Testis (tissue), 2 donors: ENCODE data around the gene SAT1.

Experiments used
- POLR2A ChIP-seq: fragments of 450-650 bp; IDR thresholded peaks from one replicate; pipeline ENCODE4 v1.6.1; 2017; ENCODE audit warnings: antibody characterized with exemption, mild to moderate bottlenecking, moderate library complexity
- TF ChIP-seq, protein P1 (sequence below), 3 experiments: fragments of 450-650 bp in 2 of 3; fragments of 200-600 bp in 1 of 3; sonication (generic) in 1 of 3; IDR thresholded peaks; one replicate each; pipeline ENCODE4 v1.5.1; 2016 to 2019; ENCODE audit warnings: antibody characterized with exemption in 3 of 3, mild to moderate bottlenecking in 2 of 3, moderate library complexity in 1 of 3

DNA sequence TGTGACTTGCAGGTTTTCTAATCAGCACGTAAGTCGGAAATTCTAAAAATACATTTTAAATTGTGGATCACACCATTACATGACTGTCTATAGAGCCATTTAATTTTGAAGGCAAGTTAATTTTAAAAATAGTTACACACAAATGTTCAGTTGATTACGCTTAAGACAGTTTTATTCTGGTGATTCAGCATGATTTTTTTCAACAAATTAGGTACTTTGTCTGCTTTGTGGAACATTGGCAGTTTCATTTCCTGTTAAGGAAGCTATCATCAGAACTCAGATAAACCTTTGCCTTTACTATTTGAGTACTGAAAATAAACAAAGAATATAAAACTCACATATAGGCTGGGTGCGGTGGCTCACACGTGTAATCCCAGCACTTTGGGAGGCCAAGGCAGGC lies 19.5 kb downstream of the SAT1 start:
- no peak for TF ChIP-seq POLR2A
- TF ChIP-seq, protein P1, sequence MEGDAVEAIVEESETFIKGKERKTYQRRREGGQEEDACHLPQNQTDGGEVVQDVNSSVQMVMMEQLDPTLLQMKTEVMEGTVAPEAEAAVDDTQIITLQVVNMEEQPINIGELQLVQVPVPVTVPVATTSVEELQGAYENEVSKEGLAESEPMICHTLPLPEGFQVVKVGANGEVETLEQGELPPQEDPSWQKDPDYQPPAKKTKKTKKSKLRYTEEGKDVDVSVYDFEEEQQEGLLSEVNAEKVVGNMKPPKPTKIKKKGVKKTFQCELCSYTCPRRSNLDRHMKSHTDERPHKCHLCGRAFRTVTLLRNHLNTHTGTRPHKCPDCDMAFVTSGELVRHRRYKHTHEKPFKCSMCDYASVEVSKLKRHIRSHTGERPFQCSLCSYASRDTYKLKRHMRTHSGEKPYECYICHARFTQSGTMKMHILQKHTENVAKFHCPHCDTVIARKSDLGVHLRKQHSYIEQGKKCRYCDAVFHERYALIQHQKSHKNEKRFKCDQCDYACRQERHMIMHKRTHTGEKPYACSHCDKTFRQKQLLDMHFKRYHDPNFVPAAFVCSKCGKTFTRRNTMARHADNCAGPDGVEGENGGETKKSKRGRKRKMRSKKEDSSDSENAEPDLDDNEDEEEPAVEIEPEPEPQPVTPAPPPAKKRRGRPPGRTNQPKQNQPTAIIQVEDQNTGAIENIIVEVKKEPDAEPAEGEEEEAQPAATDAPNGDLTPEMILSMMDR (IDR thresholded peaks at IDR 0.05): no peak
